ENCODE data around the gene AP2A2.
"Not testable (repeated sequence)": the region's sequence is repeated elsewhere in the genome, so short reads cannot be mapped to it uniquely, and the experiment has no call there.

AP2A2 gene

GRCh38 chr11:957212-957920 lies 31.7 kb downstream of the AP2A2 start:
- DNase-seq: no peak

- DNase-seq: no peak
Measured at GRCh38 chr11:958101-958500, 32.4 kb downstream of the AP2A2 start.

- no peak for DNase-seq
Measured at GRCh38 chr11:959027-959426, 33.4 kb downstream of the AP2A2 start.

- DNase-seq: no peak
Measured at GRCh38 chr11:959608-960007, 33.9 kb downstream of the AP2A2 start.

GRCh38 chr11:961310-961920 lies 35.7 kb downstream of the AP2A2 start:
- not testable (repeated sequence) for DNase-seq

GRCh38 chr11:961921-962320 lies 36.3 kb downstream of the AP2A2 start:
- no peak for DNase-seq

GRCh38 chr11:962688-963087 lies 37.0 kb downstream of the AP2A2 start:
- no peak for DNase-seq

- DNase-seq: no peak
Measured at GRCh38 chr11:963852-964251, 38.2 kb downstream of the AP2A2 start.

- DNase-seq: no peak
Measured at GRCh38 chr11:965206-965775, 39.6 kb downstream of the AP2A2 start.

GRCh38 chr11:967995-968751 lies 42.5 kb downstream of the AP2A2 start:
- DNase-seq: no peak

GRCh38 chr11:968822-969221 lies 43.2 kb downstream of the AP2A2 start:
- no peak for DNase-seq

GRCh38 chr11:969651-970205 lies 44.1 kb downstream of the AP2A2 start:
- no peak for DNase-seq

- DNase-seq: no peak
Measured at GRCh38 chr11:970319-970871, 44.7 kb downstream of the AP2A2 start.

- no peak for DNase-seq
Measured at GRCh38 chr11:971092-971690, 45.5 kb downstream of the AP2A2 start.

- DNase-seq: no peak
Measured at GRCh38 chr11:971731-972365, 46.2 kb downstream of the AP2A2 start.

GRCh38 chr11:972523-973211 lies 47.0 kb downstream of the AP2A2 start:
- no peak for DNase-seq

GRCh38 chr11:973237-973636 lies 47.6 kb downstream of the AP2A2 start:
- no peak for DNase-seq

GRCh38 chr11:975376-975775 lies 49.7 kb downstream of the AP2A2 start:
- DNase-seq: not testable (repeated sequence)

GRCh38 chr11:975827-976226 lies 50.2 kb downstream of the AP2A2 start:
- no peak for DNase-seq

- no peak for DNase-seq
Measured at GRCh38 chr11:976431-977160, 50.9 kb downstream of the AP2A2 start.

Measured in amniotic stem cell (primary cell).